Measurements from ENCODE around the gene BAHD1.

Gene BAHD1

GRCh38 chr15:40415226-40415625 lies 25.5 kb upstream of the BAHD1 start:
- H3K9ac ChIP-seq (ENCODE audit: low read depth, low read length), result no peak overlapping the region
- H3K4me1 ChIP-seq (ENCODE audit: insufficient read depth, low read length), result no peaks in the 10 kb centered on the region
- peaks cover 30% of the 10 kb centered on the region for H3K36me3 ChIP-seq (ENCODE audit: insufficient read depth, low read length)
- no peaks in the 10 kb centered on the region for H3K9me3 ChIP-seq (ENCODE audit: control insufficient read depth, insufficient read depth, low read length)

GRCh38 chr15:40416056-40416455 lies 24.7 kb upstream of the BAHD1 start:
- Histone ChIP-seq H3K36me3 (ENCODE audit: insufficient read depth, low read length) (peaks cover 22% of the 10 kb centered on the region), H3K9ac (ENCODE audit: low read depth, low read length) (no peak overlapping the region), H3K4me1 (ENCODE audit: insufficient read depth, low read length) (peaks cover 5% of the 10 kb centered on the region; the same call in 1 of the 2 replicates), H3K9me3 (ENCODE audit: control insufficient read depth, insufficient read depth, low read length) (no peaks in the 10 kb centered on the region)

GRCh38 chr15:40418126-40418525 lies 22.6 kb upstream of the BAHD1 start:
- Histone ChIP-seq H3K36me3 (ENCODE audit: insufficient read depth, low read length) (peaks cover 17% of the 10 kb centered on the region), H3K9ac (ENCODE audit: low read depth, low read length) (no peak overlapping the region), H3K4me1 (ENCODE audit: insufficient read depth, low read length) (peaks cover 12% of the 10 kb centered on the region), H3K9me3 (ENCODE audit: control insufficient read depth, insufficient read depth, low read length) (no peaks in the 10 kb centered on the region)

GRCh38 chr15:40420071-40420713 lies 20.6 kb upstream of the BAHD1 start:
- H3K9ac ChIP-seq (ENCODE audit: low read depth, low read length), result no peak overlapping the region
- peaks cover 12% of the 10 kb centered on the region for H3K4me1 ChIP-seq (ENCODE audit: insufficient read depth, low read length)
- H3K9me3 ChIP-seq (ENCODE audit: control insufficient read depth, insufficient read depth, low read length), result no peaks in the 10 kb centered on the region
- peaks cover 7% of the 10 kb centered on the region; the same call in 1 of the 2 replicates for H3K36me3 ChIP-seq (ENCODE audit: insufficient read depth, low read length)

GRCh38 chr15:40420793-40421192 lies 20.0 kb upstream of the BAHD1 start:
- H3K36me3 ChIP-seq (ENCODE audit: insufficient read depth, low read length), result peaks cover 5% of the 10 kb centered on the region; the same call in 1 of the 2 replicates

GRCh38 chr15:40421246-40422157 lies 19.3 kb upstream of the BAHD1 start:
- Histone ChIP-seq H3K4me1 (ENCODE audit: insufficient read depth, low read length) (peaks cover 12% of the 10 kb centered on the region), H3K9ac (ENCODE audit: low read depth, low read length) (peak overlapping the region; percentile 22; the same call in 1 of the 2 replicates), H3K36me3 (ENCODE audit: insufficient read depth, low read length) (no peaks in the 10 kb centered on the region; the same call in 1 of the 2 replicates), H3K9me3 (ENCODE audit: control insufficient read depth, insufficient read depth, low read length) (no peaks in the 10 kb centered on the region)

More at GRCh38 chr15:40420793-40421192, 20.0 kb upstream of the BAHD1 start:
- peaks cover 12% of the 10 kb centered on the region for H3K4me1 ChIP-seq (ENCODE audit: insufficient read depth, low read length)
- no peak overlapping the region for H3K9ac ChIP-seq (ENCODE audit: low read depth, low read length)
- H3K9me3 ChIP-seq (ENCODE audit: control insufficient read depth, insufficient read depth, low read length), result no peaks in the 10 kb centered on the region

- H3K9ac ChIP-seq (ENCODE audit: low read depth, low read length), result no peak overlapping the region
- no peaks in the 10 kb centered on the region for H3K36me3 ChIP-seq (ENCODE audit: insufficient read depth, low read length)
- H3K9me3 ChIP-seq (ENCODE audit: control insufficient read depth, insufficient read depth, low read length), result no peaks in the 10 kb centered on the region
- H3K4me1 ChIP-seq (ENCODE audit: insufficient read depth, low read length), result peaks cover 12% of the 10 kb centered on the region
Measured at GRCh38 chr15:40424483-40425115, 16.2 kb upstream of the BAHD1 start.

GRCh38 chr15:40425681-40426080 lies 15.1 kb upstream of the BAHD1 start:
- Histone ChIP-seq H3K4me1 (ENCODE audit: insufficient read depth, low read length) (peaks cover 11% of the 10 kb centered on the region), H3K36me3 (ENCODE audit: insufficient read depth, low read length) (no peaks in the 10 kb centered on the region), H3K9me3 (ENCODE audit: control insufficient read depth, insufficient read depth, low read length) (no peaks in the 10 kb centered on the region), H3K9ac (ENCODE audit: low read depth, low read length) (no peak overlapping the region)

GRCh38 chr15:40427188-40427587 lies 13.6 kb upstream of the BAHD1 start:
- Histone ChIP-seq H3K9me3 (ENCODE audit: control insufficient read depth, insufficient read depth, low read length) (no peaks in the 10 kb centered on the region), H3K36me3 (ENCODE audit: insufficient read depth, low read length) (no peaks in the 10 kb centered on the region), H3K9ac (ENCODE audit: low read depth, low read length) (no peak overlapping the region), H3K4me1 (ENCODE audit: insufficient read depth, low read length) (no peaks in the 10 kb centered on the region; the same call in 1 of the 2 replicates)

- no peaks in the 10 kb centered on the region for H3K9me3 ChIP-seq (ENCODE audit: control insufficient read depth, insufficient read depth, low read length)
- H3K4me1 ChIP-seq (ENCODE audit: insufficient read depth, low read length), result no peaks in the 10 kb centered on the region; the same call in 1 of the 2 replicates
- no peak overlapping the region for H3K9ac ChIP-seq (ENCODE audit: low read depth, low read length)
- no peaks in the 10 kb centered on the region for H3K36me3 ChIP-seq (ENCODE audit: insufficient read depth, low read length)
Measured at GRCh38 chr15:40428185-40428584, 12.6 kb upstream of the BAHD1 start.

- no peak overlapping the region for H3K9ac ChIP-seq (ENCODE audit: low read depth, low read length)
- no peaks in the 10 kb centered on the region for H3K9me3 ChIP-seq (ENCODE audit: control insufficient read depth, insufficient read depth, low read length)
- H3K4me1 ChIP-seq (ENCODE audit: insufficient read depth, low read length), result no peaks in the 10 kb centered on the region; the same call in 1 of the 2 replicates
- no peaks in the 10 kb centered on the region for H3K36me3 ChIP-seq (ENCODE audit: insufficient read depth, low read length)
Measured at GRCh38 chr15:40429068-40429710, 11.6 kb upstream of the BAHD1 start.

GRCh38 chr15:40430271-40430805 lies 10.4 kb upstream of the BAHD1 start:
- Histone ChIP-seq H3K9me3 (ENCODE audit: control insufficient read depth, insufficient read depth, low read length) (no peaks in the 10 kb centered on the region), H3K4me1 (ENCODE audit: insufficient read depth, low read length) (no peaks in the 10 kb centered on the region; the same call in 1 of the 2 replicates), H3K9ac (ENCODE audit: low read depth, low read length) (no peak overlapping the region)

GRCh38 chr15:40435023-40435709 lies 5.6 kb upstream of the BAHD1 start:
- H3K36me3 ChIP-seq (ENCODE audit: insufficient read depth, low read length), result no peaks in the 10 kb centered on the region
- H3K9me3 ChIP-seq (ENCODE audit: control insufficient read depth, insufficient read depth, low read length), result no peaks in the 10 kb centered on the region
- H3K9ac ChIP-seq (ENCODE audit: low read depth, low read length), result peak overlapping the region; percentile 64; the same call in 1 of the 2 replicates
- peaks cover 8% of the 10 kb centered on the region for H3K4me1 ChIP-seq (ENCODE audit: insufficient read depth, low read length)

More at GRCh38 chr15:40430271-40430805, 10.4 kb upstream of the BAHD1 start:
- H3K36me3 ChIP-seq (ENCODE audit: insufficient read depth, low read length), result no peaks in the 10 kb centered on the region

Measured in ES-I3 (cell line).